Osteoblast (primary cell): ENCODE data around the gene CENPB. TPM values are rescaled to one million over a fixed set of nuclear protein-coding genes. Genes with fewer than 3 reads are reported as not detected.
A peak's percentile ranks its signal among the peaks of the same experiment; 100 is the strongest.

ENCODE experiments used
- DNase-seq: peaks from one replicate; pipeline ENCODE4 v3.0.0; 2011; ENCODE audit warnings: low spot score, mixed read lengths; ENCODE audit not compliant: insufficient read length; ENCODE audit errors: missing footprints
- H2AFZ ChIP-seq: 2 replicates; pipeline ENCODE4 v1.6.0; 2011; ENCODE audit warnings: mild to moderate bottlenecking, low read length
- H3K27ac ChIP-seq: 2 replicates; pipeline ENCODE4 v1.5.1; 2011; ENCODE audit warnings: mild to moderate bottlenecking, low read depth, low read length, moderate library complexity
- H3K27me3 ChIP-seq: 2 replicates; pipeline ENCODE4 v1.6.0; 2012; ENCODE audit warnings: mild to moderate bottlenecking, control low read depth, inconsistent platforms, low read length, moderate library complexity; ENCODE audit not compliant: insufficient read depth
- H3K36me3 ChIP-seq: 2 replicates; pipeline ENCODE4 v1.5.1; 2011; ENCODE audit warnings: mild to moderate bottlenecking, low read length, control low read depth, moderate library complexity; ENCODE audit not compliant: insufficient read depth
- H3K4me1 ChIP-seq: 2 replicates; pipeline ENCODE4 v1.5.1; 2011; ENCODE audit warnings: mild to moderate bottlenecking, low read length, control low read depth, moderate library complexity; ENCODE audit not compliant: insufficient read depth
- H3K4me2 ChIP-seq: 2 replicates; pipeline ENCODE4 v1.6.0; 2011; ENCODE audit warnings: mild to moderate bottlenecking, low read length; ENCODE audit not compliant: insufficient read depth
- H3K4me3 ChIP-seq: fragments of 200-600 bp; sonication (generic); 3 replicates; pipeline ENCODE4 v1.5.1; 2012; ENCODE audit warnings: mild to moderate bottlenecking, low read length, inconsistent platforms; ENCODE audit not compliant: insufficient read depth
- H3K79me2 ChIP-seq: 2 replicates; pipeline ENCODE4 v1.6.0; 2012; ENCODE audit warnings: mild to moderate bottlenecking, low read length, control low read depth, inconsistent platforms; ENCODE audit not compliant: insufficient read depth
- H3K9me3 ChIP-seq: 2 replicates; pipeline ENCODE4 v1.5.1; 2011; ENCODE audit warnings: low read depth, low read length, control low read depth
- H4K20me1 ChIP-seq: 2 replicates; pipeline ENCODE4 v1.6.0; 2012; ENCODE audit warnings: mild to moderate bottlenecking, low read length, control low read depth; ENCODE audit not compliant: insufficient read depth
- CTCF ChIP-seq: IDR thresholded peaks from 2 replicates; pipeline ENCODE4 v1.5.1; 2011; ENCODE audit warnings: mild to moderate bottlenecking, low read depth, low read length, moderate library complexity; ENCODE audit errors: extremely low read depth
- total RNA-seq: library from RNA; depleted of rRNA; stranded (reverse); fragments of >200 nt; gene quantifications from 2 replicates; pipeline ENCODE4 v1.2.3, GENCODE V29; 2012

The CENPB gene
- total RNA-seq, 1 donor = 95.5 TPM

GRCh38 chr20:3766422-3767109, 20.0 kb downstream of the CENPB start:
- no peak for TF ChIP-seq CTCF
- Histone ChIP-seq H3K4me3 (peak overlapping the region; percentile 88), H3K27me3 (no peaks in the 10 kb centered on the region), H2AFZ (peak overlapping the region; percentile 88), H3K4me1 (peaks cover 34% of the 10 kb centered on the region), H3K79me2 (peaks cover 24% of the 10 kb centered on the region), H3K36me3 (peaks cover 2% of the 10 kb centered on the region), H3K4me2 (peak overlapping the region; percentile 95), H4K20me1 (no peaks in the 10 kb centered on the region), H3K9me3 (no peaks in the 10 kb centered on the region), H3K27ac (no peak overlapping the region)
- DNase-seq = peak; percentile 29

- peak; percentile 36 for DNase-seq
- Histone ChIP-seq H3K4me3 (no peak overlapping the region), H3K4me2 (no peak overlapping the region), H3K27ac (no peak overlapping the region), H3K27me3 (no peaks in the 10 kb centered on the region), H3K9me3 (no peaks in the 10 kb centered on the region), H3K36me3 (peaks cover 4% of the 10 kb centered on the region), H4K20me1 (no peaks in the 10 kb centered on the region), H2AFZ (no peak overlapping the region), H3K79me2 (peaks cover 24% of the 10 kb centered on the region), H3K4me1 (peaks cover 34% of the 10 kb centered on the region)
- TF ChIP-seq CTCF = no peak
Observed at GRCh38 chr20:3765171-3765882, 21.2 kb downstream of the CENPB start.

- Histone ChIP-seq H4K20me1 (no peaks in the 10 kb centered on the region), H3K4me1 (peaks cover 31% of the 10 kb centered on the region)
Observed at GRCh38 chr20:3764659-3765058, 21.9 kb downstream of the CENPB start.

More at GRCh38 chr20:3764659-3765058, 21.9 kb downstream of the CENPB start:
- no peak for DNase-seq
- no peaks in the 10 kb centered on the region for H3K27me3 ChIP-seq
- H3K36me3 ChIP-seq = peaks cover 4% of the 10 kb centered on the region
- TF ChIP-seq CTCF = no peak
- no peak overlapping the region for H3K27ac ChIP-seq
- H3K9me3 ChIP-seq = no peaks in the 10 kb centered on the region
- no peak overlapping the region for H3K4me3 ChIP-seq
- no peak overlapping the region for H2AFZ ChIP-seq
- H3K4me2 ChIP-seq = no peak overlapping the region
- peaks cover 24% of the 10 kb centered on the region for H3K79me2 ChIP-seq
